HEK293 (cell line): ENCODE measurements around the gene GJE1.

Experiments used
- CTCF ChIA-PET: fragments of 350-600 bp; formaldehyde crosslinking; extraction: SDS; loops from one replicate; lab custom pipeline; 2021; ENCODE audit warnings: antibody characterized with exemption; lab: Yijun Ruan, JAX
- POLR2A ChIA-PET: fragments of 300-600 bp; formaldehyde crosslinking; extraction: SDS; loops from one replicate; lab custom pipeline; 2020; ENCODE audit warnings: antibody characterized with exemption, inconsistent platforms; lab: Yijun Ruan, JAX
- H3K27ac ChIP-seq: fragments of 200-500 bp; sonication (Bioruptor generic); 2 replicates; pipeline ENCODE4 v1.5.1; 2014; ENCODE audit warnings: low read depth, low read length, control low read depth, inconsistent platforms; ENCODE audit errors: extremely low read depth
- H3K36me3 ChIP-seq, 2 experiments: fragments of 200-500 bp in 1 of 2; sonication (Bioruptor generic) in 1 of 2; 1 replicate in 1 of 2; 2 replicates in 1 of 2; pipeline ENCODE4 v1.5.1; 2014 to 2017; ENCODE audit warnings: inconsistent platforms in 2 of 2, low read length in 2 of 2; ENCODE audit not compliant: control insufficient read depth in 2 of 2, insufficient read depth in 1 of 2
- H3K4me1 ChIP-seq: fragments of 200-500 bp; sonication (Bioruptor generic); 2 replicates; pipeline ENCODE4 v1.5.1; 2014; ENCODE audit warnings: mild to moderate bottlenecking, low read length, inconsistent platforms; ENCODE audit not compliant: control insufficient read depth, insufficient read depth
- H3K4me3 ChIP-seq: 2 replicates; pipeline ENCODE4 v1.5.1; 2011; ENCODE audit warnings: low read depth, mild to moderate bottlenecking, control low read depth, low read length, moderate library complexity
- H3K9me3 ChIP-seq: fragments of 200-500 bp; sonication (Bioruptor generic); 2 replicates; pipeline ENCODE4 v1.5.1; 2014; ENCODE audit warnings: low read depth, low read length, inconsistent platforms; ENCODE audit not compliant: control insufficient read depth, insufficient read depth
- SP7 ChIP-seq: fragments of 450-650 bp; formaldehyde crosslinking; IDR thresholded peaks from 2 replicates; pipeline ENCODE4 v1.5.1; 2016; ENCODE audit warnings: missing biosample characterization, missing genetic modification characterization
- ZBTB17 ChIP-seq: fragments of 450-650 bp; formaldehyde crosslinking; IDR thresholded peaks from 2 replicates; pipeline ENCODE4 v1.5.1; 2016; ENCODE audit warnings: missing biosample characterization, missing genetic modification characterization
- ZBTB20 ChIP-seq: fragments of 450-650 bp; formaldehyde crosslinking; IDR thresholded peaks from 2 replicates; pipeline ENCODE4 v1.5.1; 2016; ENCODE audit warnings: missing biosample characterization, missing genetic modification characterization
- ZBTB21 ChIP-seq: fragments of 450-650 bp; formaldehyde crosslinking; IDR thresholded peaks from 2 replicates; pipeline ENCODE4 v1.5.1; 2017; ENCODE audit warnings: missing biosample characterization, missing genetic modification characterization
- ZBTB48 ChIP-seq: fragments of 450-650 bp; formaldehyde crosslinking; IDR thresholded peaks from 2 replicates; pipeline ENCODE4 v1.5.1; 2016; ENCODE audit warnings: missing biosample characterization, missing genetic modification characterization
- ZBTB8A ChIP-seq: fragments of 450-650 bp; formaldehyde crosslinking; IDR thresholded peaks from 2 replicates; pipeline ENCODE4 v1.5.1; 2016; ENCODE audit warnings: missing biosample characterization, missing genetic modification characterization
- ZNF10 ChIP-seq: fragments of 450-650 bp; formaldehyde crosslinking; IDR thresholded peaks from 2 replicates; pipeline ENCODE4 v1.5.1; 2017; ENCODE audit warnings: missing biosample characterization, missing genetic modification characterization
- ZNF132 ChIP-seq: fragments of 450-650 bp; formaldehyde crosslinking; IDR thresholded peaks from 2 replicates; pipeline ENCODE4 v1.5.1; 2017; ENCODE audit warnings: missing biosample characterization, missing genetic modification characterization, borderline replicate concordance
- ZNF174 ChIP-seq: fragments of 450-650 bp; formaldehyde crosslinking; IDR thresholded peaks from 2 replicates; pipeline ENCODE4 v1.5.0; 2017; ENCODE audit warnings: missing biosample characterization, mild to moderate bottlenecking, missing genetic modification characterization
- ZNF175 ChIP-seq: fragments of 450-650 bp; formaldehyde crosslinking; IDR thresholded peaks from 2 replicates; pipeline ENCODE4 v1.5.1; 2016; ENCODE audit warnings: missing biosample characterization, missing genetic modification characterization
- ZNF23 ChIP-seq: fragments of 450-650 bp; formaldehyde crosslinking; IDR thresholded peaks from 2 replicates; pipeline ENCODE4 v1.5.1; 2016; ENCODE audit warnings: missing biosample characterization, missing genetic modification characterization, borderline replicate concordance
- ZNF248 ChIP-seq: fragments of 450-650 bp; formaldehyde crosslinking; IDR thresholded peaks from 2 replicates; pipeline ENCODE4 v1.5.1; 2017; ENCODE audit warnings: missing biosample characterization, missing genetic modification characterization
- ZNF426 ChIP-seq: fragments of 450-650 bp; formaldehyde crosslinking; IDR thresholded peaks from 2 replicates; pipeline ENCODE4 v1.5.1; 2017; ENCODE audit warnings: missing biosample characterization, missing genetic modification characterization, mild to moderate bottlenecking, inconsistent platforms, moderate library complexity
- ZNF449 ChIP-seq: fragments of 450-650 bp; formaldehyde crosslinking; IDR thresholded peaks from 2 replicates; pipeline ENCODE4 v1.5.1; 2017; ENCODE audit warnings: missing biosample characterization, mild to moderate bottlenecking, missing genetic modification characterization, moderate library complexity
- ZNF549 ChIP-seq: fragments of 450-650 bp; IDR thresholded peaks from 2 replicates; pipeline ENCODE4 v1.5.1; 2018; ENCODE audit warnings: missing biosample characterization, missing genetic modification characterization, mild to moderate bottlenecking, inconsistent platforms, moderate library complexity
- ZNF558 ChIP-seq: fragments of 450-650 bp; formaldehyde crosslinking; IDR thresholded peaks from 2 replicates; pipeline ENCODE4 v1.5.1; 2016; ENCODE audit warnings: missing biosample characterization, missing genetic modification characterization
- ZNF600 ChIP-seq: fragments of 450-650 bp; formaldehyde crosslinking; IDR thresholded peaks from 2 replicates; pipeline ENCODE4 v1.5.1; 2016; ENCODE audit warnings: missing biosample characterization, missing genetic modification characterization
- ZNF621 ChIP-seq: fragments of 450-650 bp; formaldehyde crosslinking; IDR thresholded peaks from 2 replicates; pipeline ENCODE4 v1.5.1; 2017; ENCODE audit warnings: missing biosample characterization, missing genetic modification characterization
- ZNF623 ChIP-seq: fragments of 450-650 bp; formaldehyde crosslinking; IDR thresholded peaks from 2 replicates; pipeline ENCODE4 v1.5.1; 2016; ENCODE audit warnings: missing biosample characterization, missing genetic modification characterization
- ZNF670 ChIP-seq: fragments of 450-650 bp; formaldehyde crosslinking; IDR thresholded peaks from 2 replicates; pipeline ENCODE4 v1.5.1; 2016; ENCODE audit warnings: missing biosample characterization, missing genetic modification characterization, low read depth
- ZNF768 ChIP-seq: fragments of 450-650 bp; formaldehyde crosslinking; IDR thresholded peaks from 2 replicates; pipeline ENCODE4 v1.5.1; 2018; ENCODE audit warnings: missing biosample characterization, mild to moderate bottlenecking, missing genetic modification characterization
- TF ChIP-seq, protein P1 (sequence below): fragments of 450-650 bp; IDR thresholded peaks from 2 replicates; pipeline ENCODE4 v1.5.1; 2018; ENCODE audit warnings: missing biosample characterization, mild to moderate bottlenecking, missing genetic modification characterization

Gene GJE1

GRCh38 chr6:142146828-142147662 lies 14.3 kb downstream of the GJE1 start, which contains the start of the genes NMBR and VTA1 (continued):
- TF ChIP-seq, protein P1, sequence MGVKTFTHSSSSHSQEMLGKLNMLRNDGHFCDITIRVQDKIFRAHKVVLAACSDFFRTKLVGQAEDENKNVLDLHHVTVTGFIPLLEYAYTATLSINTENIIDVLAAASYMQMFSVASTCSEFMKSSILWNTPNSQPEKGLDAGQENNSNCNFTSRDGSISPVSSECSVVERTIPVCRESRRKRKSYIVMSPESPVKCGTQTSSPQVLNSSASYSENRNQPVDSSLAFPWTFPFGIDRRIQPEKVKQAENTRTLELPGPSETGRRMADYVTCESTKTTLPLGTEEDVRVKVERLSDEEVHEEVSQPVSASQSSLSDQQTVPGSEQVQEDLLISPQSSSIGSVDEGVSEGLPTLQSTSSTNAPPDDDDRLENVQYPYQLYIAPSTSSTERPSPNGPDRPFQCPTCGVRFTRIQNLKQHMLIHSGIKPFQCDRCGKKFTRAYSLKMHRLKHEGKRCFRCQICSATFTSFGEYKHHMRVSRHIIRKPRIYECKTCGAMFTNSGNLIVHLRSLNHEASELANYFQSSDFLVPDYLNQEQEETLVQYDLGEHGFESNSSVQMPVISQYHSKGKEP (tag by site-specific recombination): peak; percentile 40; the same call in 1 of the 2 replicates
- TF ChIP-seq ZBTB48 (no peak; the same call in 1 of the 2 replicates), ZNF621 (no peak), ZNF449 (tag by site-specific recombination) (peak; percentile 46), ZNF174 (no peak), ZBTB21 (tag by site-specific recombination) (peak; percentile 85), ZNF623 (tag by site-specific recombination) (no peak; the same call in 1 of the 2 replicates)

GRCh38 chr6:142152746-142153145 lies 20.0 kb downstream of the GJE1 start:
- no peak overlapping the region for H3K27ac ChIP-seq
- H3K4me3 ChIP-seq: no peak overlapping the region
- POLR2A ChIA-PET: no interaction called here
- H3K4me1 ChIP-seq: peaks cover 12% of the 10 kb centered on the region; the same call in 1 of the 2 replicates
- H3K9me3 ChIP-seq: no peaks in the 10 kb centered on the region
- TF ChIP-seq ZNF426 (tag by site-specific recombination) (no peak), ZNF175 (no peak), ZNF600 (tag by site-specific recombination) (no peak), ZBTB20 (tag by site-specific recombination) (no peak), ZNF132 (no peak), ZBTB8A (tag by site-specific recombination) (no peak), SP7 (tag by site-specific recombination) (no peak), ZNF558 (tag by site-specific recombination) (no peak), ZBTB21 (tag by site-specific recombination) (no peak), ZNF23 (tag by site-specific recombination) (no peak), ZNF549 (tag by site-specific recombination) (no peak), ZBTB17 (tag by site-specific recombination) (no peak), ZNF768 (tag by site-specific recombination) (no peak), ZNF10 (tag by site-specific recombination) (no peak), ZNF670 (tag by site-specific recombination) (no peak), ZNF248 (tag by site-specific recombination) (no peak)
- H3K36me3 ChIP-seq: peaks cover 0 to 11% of the 10 kb centered on the region in 2 experiments; a peak in 1 of 3 replicates
- CTCF ChIA-PET: interaction anchor here (1.4 to 2.4 kb wide), 2 partner anchors 53 to 236 kb away, joined by 5 to 8 read pairs; no protein-coding TSS in a partner anchor
